Mammary epithelial cell (primary cell): ENCODE results near the gene TFAP2D.

Experiments used
- EZH2 ChIP-seq: IDR thresholded peaks from 2 replicates; pipeline ENCODE4 v1.6.1; 2012; ENCODE audit warnings: low read length, inconsistent platforms, borderline replicate concordance
- TF ChIP-seq, protein P1 (sequence below), 2 donors: IDR thresholded peaks in 1 of 2; conservative IDR thresholded peaks in 1 of 2; 2 replicates each; pipeline ENCODE4 v1.5.1; 2011 to 2012; ENCODE audit warnings: inconsistent platforms in 2 of 2, low read length in 2 of 2, mild to moderate bottlenecking in 2 of 2, control low read depth in 1 of 2, low read depth in 1 of 2; ENCODE audit not compliant: insufficient read depth in 1 of 2; ENCODE audit errors: extremely low read depth in 1 of 2

DNA sequence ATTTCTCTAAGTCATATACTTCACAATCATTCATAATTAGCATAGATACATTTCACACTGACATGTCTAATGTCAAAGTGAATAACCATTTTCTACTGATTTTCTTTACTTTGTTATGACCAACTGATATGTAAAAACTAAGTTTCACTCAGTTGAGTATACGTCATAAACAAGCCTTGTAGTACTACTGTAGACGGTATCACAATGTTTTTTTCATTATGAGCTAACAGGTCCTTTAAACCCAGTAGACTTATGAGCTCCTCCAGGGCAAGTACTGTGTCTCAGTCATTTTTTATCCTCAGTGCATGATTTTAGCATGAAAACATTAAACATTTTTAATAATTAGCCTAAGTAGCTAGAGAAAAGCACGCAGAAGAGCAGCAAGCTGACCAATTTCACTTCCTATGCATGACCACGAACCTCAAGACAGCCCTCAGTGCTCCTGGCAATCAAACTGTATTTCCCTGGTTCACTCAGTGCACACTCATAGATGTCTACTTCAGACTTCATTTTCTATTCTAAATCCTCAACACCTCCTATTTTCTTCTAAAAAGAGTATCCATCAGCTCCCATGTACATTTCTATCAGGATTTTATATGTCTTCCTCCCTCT lies 32.0 kb upstream of the TFAP2D start:
- TF ChIP-seq, protein P1, sequence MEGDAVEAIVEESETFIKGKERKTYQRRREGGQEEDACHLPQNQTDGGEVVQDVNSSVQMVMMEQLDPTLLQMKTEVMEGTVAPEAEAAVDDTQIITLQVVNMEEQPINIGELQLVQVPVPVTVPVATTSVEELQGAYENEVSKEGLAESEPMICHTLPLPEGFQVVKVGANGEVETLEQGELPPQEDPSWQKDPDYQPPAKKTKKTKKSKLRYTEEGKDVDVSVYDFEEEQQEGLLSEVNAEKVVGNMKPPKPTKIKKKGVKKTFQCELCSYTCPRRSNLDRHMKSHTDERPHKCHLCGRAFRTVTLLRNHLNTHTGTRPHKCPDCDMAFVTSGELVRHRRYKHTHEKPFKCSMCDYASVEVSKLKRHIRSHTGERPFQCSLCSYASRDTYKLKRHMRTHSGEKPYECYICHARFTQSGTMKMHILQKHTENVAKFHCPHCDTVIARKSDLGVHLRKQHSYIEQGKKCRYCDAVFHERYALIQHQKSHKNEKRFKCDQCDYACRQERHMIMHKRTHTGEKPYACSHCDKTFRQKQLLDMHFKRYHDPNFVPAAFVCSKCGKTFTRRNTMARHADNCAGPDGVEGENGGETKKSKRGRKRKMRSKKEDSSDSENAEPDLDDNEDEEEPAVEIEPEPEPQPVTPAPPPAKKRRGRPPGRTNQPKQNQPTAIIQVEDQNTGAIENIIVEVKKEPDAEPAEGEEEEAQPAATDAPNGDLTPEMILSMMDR (conservative IDR thresholded peaks at IDR 0.05 in 1 of 2, IDR thresholded peaks at IDR 0.05 in 1 of 2; ENCODE audit: extremely low read depth in 1 of 2, insufficient read depth in 1 of 2, low read depth in 1 of 2, low read length in 2 of 2) = no peak
- TF ChIP-seq EZH2 = no peak
